ENCODE results near the gene MACIR.

The MACIR gene

GRCh38 chr5:103244398-103244797, 14.2 kb upstream of the MACIR start:
- FAIRE-seq (no peak), DNase-seq (ENCODE audit: low spot score) (no peak)

DNA sequence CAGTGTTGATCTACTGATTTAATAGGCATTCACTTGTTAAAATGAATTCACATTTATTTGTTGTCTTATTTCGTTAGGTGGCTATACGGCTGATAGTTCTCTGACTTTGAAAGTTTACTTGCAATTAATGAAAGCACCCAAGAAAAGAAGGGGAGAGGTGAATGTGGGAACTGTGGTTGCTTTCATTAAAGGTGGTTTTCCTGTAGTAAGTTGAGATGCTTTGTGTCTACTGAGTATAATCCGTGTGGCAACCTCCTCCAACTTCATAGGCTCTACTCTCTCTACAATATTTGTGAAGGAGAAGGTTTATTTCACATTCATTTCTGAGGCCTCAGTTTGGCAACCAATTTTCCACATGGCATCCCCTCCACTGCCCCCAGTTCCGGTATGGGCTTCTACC, 12.8 kb upstream of the MACIR start:
- no peak for FAIRE-seq
- no peak for DNase-seq (ENCODE audit: low spot score)

GRCh38 chr5:103247118-103247517, 11.4 kb upstream of the MACIR start:
- FAIRE-seq (no peak), DNase-seq (ENCODE audit: low spot score) (no peak)

DNA sequence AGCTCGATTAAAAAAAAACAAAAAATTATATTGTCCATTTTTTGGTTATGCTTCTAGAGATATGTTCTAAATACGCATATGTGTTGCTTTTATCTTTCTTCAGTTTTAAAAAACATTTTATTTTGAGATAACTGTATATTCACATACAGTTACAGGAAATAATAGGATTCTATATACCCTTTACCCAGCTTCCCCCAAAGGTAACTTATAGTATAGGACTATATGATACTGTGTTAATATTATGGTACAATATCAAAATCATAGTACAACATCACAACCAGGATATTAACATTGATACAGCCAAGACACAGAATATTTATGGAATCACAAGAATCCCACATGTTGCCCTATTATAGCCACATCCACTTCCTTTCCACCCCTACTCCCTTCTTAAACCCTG, 9.5 kb upstream of the MACIR start:
- DNase-seq (ENCODE audit: low spot score) (no peak), FAIRE-seq (no peak)

DNA sequence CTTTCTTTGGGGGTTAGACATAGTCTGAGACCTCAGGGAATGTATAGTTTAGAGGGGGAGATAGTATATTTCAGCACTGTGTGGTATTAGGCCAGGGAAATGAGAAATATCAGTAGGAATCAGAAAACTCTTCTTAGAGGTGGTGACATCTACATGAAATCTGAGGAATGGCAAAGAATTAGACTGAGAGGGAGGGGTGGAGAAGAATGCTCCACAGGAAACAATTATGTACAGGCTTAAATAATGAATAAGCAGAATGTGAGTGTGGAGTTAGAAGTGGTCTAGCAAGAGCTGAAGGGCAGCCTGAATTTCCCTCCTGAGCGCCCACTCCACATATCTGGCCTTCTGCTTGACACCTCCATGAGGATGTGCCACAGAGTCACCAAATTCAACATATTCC, 3.6 kb upstream of the MACIR start:
- FAIRE-seq (no peak), DNase-seq (ENCODE audit: low spot score) (no peak)

DNA sequence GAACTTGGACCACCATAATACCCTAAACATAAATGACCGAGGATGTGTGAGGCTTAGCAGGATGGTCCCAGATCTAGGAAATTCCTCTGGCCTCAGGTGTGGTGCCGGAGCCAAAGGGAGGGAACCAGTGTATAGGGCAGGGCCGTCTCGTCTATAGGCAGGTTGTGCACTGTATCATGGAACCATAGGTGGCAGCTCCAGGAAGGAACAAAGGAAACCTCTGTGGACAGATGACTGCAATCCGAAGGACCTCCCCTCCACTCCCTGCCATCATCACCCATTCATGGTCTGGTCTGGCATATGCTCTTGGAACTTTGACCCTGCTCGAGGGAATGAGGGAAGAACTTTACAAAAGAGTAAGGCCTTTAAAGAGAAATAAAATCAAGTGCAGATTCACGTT, 2.9 kb upstream of the MACIR start:
- DNase-seq (ENCODE audit: low spot score) (no peak), FAIRE-seq (no peak)

DNA sequence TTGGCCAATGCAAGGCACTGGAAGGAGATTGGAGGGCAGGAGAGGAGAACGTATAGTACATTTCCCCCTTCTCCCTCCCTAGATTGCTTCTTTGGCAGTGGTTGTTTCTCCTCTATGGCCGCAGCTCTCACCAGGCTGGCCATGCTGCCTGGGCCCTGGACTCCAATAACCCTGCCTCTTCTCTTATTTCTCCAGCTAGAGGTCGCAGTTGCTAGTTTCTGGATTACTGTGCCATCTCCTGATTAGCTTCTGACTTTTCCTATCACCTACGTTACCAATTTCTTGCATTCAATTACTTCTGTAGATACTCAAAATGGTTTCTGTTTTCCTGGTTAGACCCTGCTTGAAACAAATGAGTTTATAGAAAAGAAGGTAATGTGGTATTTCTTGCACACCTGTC, 2.4 kb upstream of the MACIR start:
- FAIRE-seq: no peak
- DNase-seq (ENCODE audit: low spot score): no peak

DNA sequence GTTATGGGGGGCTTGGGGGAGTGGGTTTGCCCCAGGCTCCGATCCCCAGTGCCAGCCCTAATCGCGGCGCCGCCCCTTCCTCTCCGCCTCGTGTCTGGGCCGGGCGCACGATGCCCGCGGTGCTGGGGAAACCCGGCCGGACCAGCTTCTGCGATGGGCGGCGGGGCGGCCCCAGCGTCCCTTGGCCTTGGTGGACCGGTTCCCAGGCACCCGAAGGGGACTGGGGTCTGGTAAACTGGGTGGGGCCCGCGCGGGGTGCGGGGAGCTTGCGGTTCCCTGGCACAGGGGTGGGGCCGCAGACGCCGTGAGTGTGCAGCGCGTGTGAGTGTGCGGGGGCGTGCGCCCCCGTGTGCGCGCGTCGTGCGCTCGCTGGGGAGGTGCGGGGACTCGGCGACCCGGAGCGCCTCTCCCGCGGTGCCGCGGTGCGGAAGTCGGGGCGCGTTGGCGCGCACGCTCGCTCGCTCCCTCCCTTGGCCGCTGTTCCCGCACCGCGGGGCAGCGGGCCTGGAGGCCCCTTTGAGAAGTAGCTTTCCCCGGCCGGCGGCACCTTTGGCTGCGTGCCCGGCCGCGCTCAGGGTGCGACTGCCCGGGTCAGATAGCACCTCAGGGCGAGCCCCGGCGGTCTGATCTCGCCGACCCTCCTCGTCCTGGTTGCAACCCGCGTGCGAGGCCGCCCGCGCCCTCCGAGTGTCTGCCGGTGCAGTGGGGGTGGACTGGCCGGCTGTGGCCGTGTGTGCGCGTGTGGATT, 568 bp downstream of the MACIR start:
- DNase-seq (ENCODE audit: low spot score) (peak; percentile 30), FAIRE-seq (no peak)

GRCh38 chr5:103259705-103260355, 1.3 kb downstream of the MACIR start:
- peak; percentile 20 for DNase-seq (ENCODE audit: low spot score)

GRCh38 chr5:103260951-103261350, 2.4 kb downstream of the MACIR start:
- no peak for FAIRE-seq
- DNase-seq (ENCODE audit: low spot score): no peak

More at GRCh38 chr5:103259705-103260355, 1.3 kb downstream of the MACIR start:
- no peak for FAIRE-seq

- no peak for DNase-seq (ENCODE audit: low spot score)
- FAIRE-seq: no peak
Observed at GRCh38 chr5:103262422-103262871, 3.9 kb downstream of the MACIR start.

DNA sequence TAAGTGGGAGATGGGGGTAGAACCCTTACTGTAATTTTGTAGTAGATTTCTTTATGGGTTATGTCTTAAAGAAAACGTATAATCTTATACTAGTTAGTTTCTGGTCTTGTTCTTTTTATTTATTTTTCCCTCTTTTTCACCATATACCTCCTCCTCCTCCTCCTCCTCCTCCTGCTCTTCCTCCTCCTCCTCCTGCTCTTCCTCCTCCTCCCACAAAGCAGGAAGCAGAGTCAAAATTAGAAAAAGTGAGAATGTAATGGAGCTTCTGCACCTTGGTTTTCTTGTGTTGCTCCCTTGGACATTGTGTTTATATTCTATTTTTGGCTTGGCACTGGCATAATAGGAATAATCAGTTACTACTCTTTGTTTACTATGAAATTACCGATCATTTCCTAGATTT, 4.5 kb downstream of the MACIR start:
- no peak for DNase-seq (ENCODE audit: low spot score)
- FAIRE-seq: no peak

- DNase-seq (ENCODE audit: low spot score) (no peak), FAIRE-seq (no peak)
Observed at GRCh38 chr5:103264508-103264907, 5.9 kb downstream of the MACIR start.

- DNase-seq (ENCODE audit: low spot score) (no peak), FAIRE-seq (no peak)
Observed at GRCh38 chr5:103270581-103270980, 12.0 kb downstream of the MACIR start.

DNA sequence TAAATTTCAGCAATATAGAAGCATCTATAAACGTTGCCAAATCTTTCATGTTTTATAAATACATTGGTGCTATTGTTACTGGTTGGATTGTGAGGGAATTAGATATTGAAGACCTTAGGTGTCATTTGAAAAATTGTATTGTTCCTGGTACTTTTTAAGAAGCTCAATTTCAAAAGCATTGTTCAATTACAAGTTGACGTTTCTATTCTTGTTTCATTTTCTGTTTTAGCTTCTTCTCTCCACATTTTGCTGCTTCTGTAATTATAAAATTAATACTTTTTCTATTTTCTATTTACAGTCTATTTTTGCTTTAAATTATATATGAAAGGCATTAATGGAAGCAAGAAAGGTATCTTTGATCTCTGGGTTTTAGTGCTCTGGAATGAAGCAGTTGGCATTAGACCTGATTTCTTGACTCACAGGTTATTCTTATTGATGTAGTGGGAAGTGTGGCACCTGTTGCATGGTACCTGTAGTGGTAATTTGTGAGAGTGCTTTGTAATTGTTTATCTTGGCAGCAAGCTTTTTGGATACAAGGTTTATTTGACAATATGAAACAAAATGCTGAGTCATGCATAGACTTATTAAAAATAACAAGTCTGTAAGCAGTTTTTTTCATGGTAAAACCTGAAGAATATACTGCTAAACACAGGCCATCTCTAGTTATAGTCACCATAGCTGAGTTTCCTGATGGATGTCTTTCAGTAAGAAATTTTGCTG, 13.2 kb downstream of the MACIR start:
- no peak for DNase-seq (ENCODE audit: low spot score)
- no peak for FAIRE-seq

GRCh38 chr5:103272377-103272776, 13.8 kb downstream of the MACIR start:
- FAIRE-seq (no peak), DNase-seq (ENCODE audit: low spot score) (no peak)

- no peak for FAIRE-seq
- no peak for DNase-seq (ENCODE audit: low spot score)
Observed at GRCh38 chr5:103273952-103274351, 15.4 kb downstream of the MACIR start.

DNA sequence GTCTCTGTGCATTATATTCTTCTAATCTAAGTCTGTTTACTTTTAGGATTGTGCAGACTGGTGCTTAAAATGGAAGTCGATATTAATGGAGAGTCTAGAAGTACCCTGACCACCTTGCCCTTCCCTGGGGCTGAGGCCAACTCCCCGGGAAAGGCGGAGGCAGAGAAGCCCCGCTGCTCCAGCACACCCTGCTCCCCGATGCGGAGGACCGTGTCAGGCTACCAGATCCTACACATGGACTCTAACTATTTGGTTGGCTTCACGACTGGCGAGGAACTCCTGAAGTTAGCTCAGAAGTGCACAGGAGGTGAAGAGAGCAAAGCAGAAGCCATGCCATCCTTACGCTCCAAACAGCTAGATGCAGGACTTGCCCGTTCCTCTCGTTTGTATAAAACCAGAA, 17.3 kb downstream of the MACIR start:
- no peak for FAIRE-seq
- DNase-seq (ENCODE audit: low spot score): no peak

DNA sequence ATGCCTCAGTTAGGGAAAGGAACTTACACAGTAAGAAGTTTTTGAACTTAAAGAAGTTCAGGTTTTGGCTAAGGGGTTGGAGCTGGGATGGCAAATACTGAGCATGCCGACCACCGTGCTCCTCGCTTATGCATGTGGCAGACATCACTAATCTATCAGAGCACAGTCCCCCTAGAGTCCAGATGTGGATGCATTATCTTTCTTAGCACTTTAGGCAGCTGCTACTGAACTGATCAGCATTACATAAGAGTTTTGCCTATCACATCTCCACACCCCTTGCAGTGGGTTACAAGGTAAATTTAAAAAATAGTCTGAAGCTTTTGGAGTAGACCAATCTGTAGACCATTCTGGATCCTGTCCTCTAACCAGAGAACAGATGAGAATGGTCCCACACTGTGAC, 22.4 kb downstream of the MACIR start:
- DNase-seq (ENCODE audit: low spot score) (no peak), FAIRE-seq (no peak)

DNA sequence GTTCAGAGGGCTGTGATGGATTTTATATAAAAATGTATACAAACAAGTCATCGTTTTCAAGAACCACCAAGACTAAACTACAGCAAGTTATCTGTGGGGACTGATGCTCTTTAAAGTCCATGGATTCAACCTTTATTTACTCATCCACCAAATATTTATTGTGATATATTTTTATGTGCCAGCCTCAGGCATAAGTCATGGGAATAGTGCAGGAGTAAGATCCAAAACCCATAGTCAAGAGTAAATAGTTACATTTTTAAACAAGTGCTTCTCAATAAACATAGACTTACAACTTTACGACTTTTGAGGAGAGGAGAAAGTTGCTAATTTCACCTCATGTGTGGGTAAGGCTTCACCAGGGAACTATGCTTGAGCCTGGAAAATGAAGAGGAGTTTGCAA, 24.6 kb downstream of the MACIR start:
- FAIRE-seq: no peak
- no peak for DNase-seq (ENCODE audit: low spot score)

DNA sequence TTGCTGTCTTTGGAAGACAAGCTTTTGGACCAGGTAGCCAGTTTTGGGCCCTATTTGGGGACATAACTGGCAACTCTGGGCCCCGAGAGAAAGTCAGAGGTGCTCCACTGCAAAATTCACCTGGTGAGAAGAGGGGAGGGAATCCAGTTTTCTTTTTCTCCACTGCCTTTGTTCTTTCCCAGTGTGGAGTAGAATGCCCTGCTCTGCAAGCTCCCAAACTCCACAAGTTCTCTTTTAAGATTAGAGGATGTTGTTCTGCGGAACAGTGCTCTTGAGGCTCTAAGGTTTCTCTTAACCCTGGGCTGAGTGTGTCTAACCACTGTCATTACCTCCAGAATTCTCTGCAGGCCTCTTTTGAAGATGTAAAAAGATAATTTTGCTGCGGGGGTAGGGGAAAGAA, 25.3 kb downstream of the MACIR start:
- FAIRE-seq (no peak), DNase-seq (ENCODE audit: low spot score) (no peak)

GRCh38 chr5:103286622-103287021, 28.1 kb downstream of the MACIR start:
- DNase-seq (ENCODE audit: low spot score): no peak
- no peak for FAIRE-seq

DNA sequence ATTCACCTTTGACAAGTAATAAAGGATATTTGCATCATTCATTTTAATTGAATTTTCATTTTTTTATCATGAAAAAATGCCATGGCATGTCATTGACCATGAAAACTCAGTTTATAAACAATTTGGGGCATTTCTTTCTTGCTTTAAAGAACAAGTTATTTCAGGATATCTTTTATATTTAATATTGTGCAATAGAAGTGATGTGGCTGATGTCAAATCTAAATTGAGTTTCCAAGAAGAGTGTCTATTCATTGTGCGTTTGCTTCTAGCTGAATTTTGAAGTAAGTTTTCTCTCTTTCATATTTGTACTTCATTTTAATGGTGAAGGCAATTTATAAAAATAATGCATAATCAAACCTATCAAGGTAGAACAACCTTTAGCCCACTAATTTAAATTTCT, 30.5 kb downstream of the MACIR start:
- FAIRE-seq: no peak
- DNase-seq (ENCODE audit: low spot score): no peak
